ENCODE results near the gene CES2. TPM values are rescaled to one million over a fixed set of nuclear protein-coding genes. Genes with fewer than 3 reads are reported as not detected.

Gene CES2
- total and polyA plus RNA-seq, 9 of the 15 experiments (the other 6 are each of a cell fraction or from before 2014, with no cell fraction given): 2.2 to 37.9 (median 24.4) TPM

- no peak for TF ChIP-seq E2F8 (IDR thresholded peaks at IDR 0.05; ENCODE audit: low read depth, partially characterized antibody)
- no peak for TF ChIP-seq ZKSCAN8 (CRISPR knock-in tag; IDR thresholded peaks at IDR 0.05)
- TF ChIP-seq ELK3 (CRISPR knock-in tag; IDR thresholded peaks at IDR 0.05): no peak
- TF ChIP-seq MYBL2 (IDR thresholded peaks at IDR 0.05; ENCODE audit: low read depth): no peak
- no peak for TF ChIP-seq MYBL2 (CRISPR knock-in tag; IDR thresholded peaks at IDR 0.05; ENCODE audit: borderline replicate concordance)
- TF ChIP-seq SMAD4 (CRISPR knock-in tag; conservative IDR thresholded peaks at IDR 0.05): no peak
- TF ChIP-seq SREBF1 (IDR thresholded peaks at IDR 0.05; ENCODE audit: borderline replicate concordance, low read depth, low read length): no peak
- no peak for TF ChIP-seq CBX3 (IDR thresholded peaks at IDR 0.05; ENCODE audit: borderline replicate concordance in 1 of 2, low read length in 2 of 2)
- no peak for TF ChIP-seq GABPB1 (CRISPR knock-in tag; IDR thresholded peaks at IDR 0.05)
- no peak for TF ChIP-seq IRF1 (CRISPR knock-in tag; IDR thresholded peaks at IDR 0.05; ENCODE audit: borderline replicate concordance)
- no peak for TF ChIP-seq MTF1 (CRISPR knock-in tag; IDR thresholded peaks at IDR 0.05; ENCODE audit: borderline replicate concordance)
These were observed 26.6 kb downstream of the CES2 start (continued) for GRCh38 chr16:66961914-66962313.
